GM12878 (cell line): ENCODE results near the gene NFAT5. TPM values are rescaled to one million over a fixed set of nuclear protein-coding genes. Genes with fewer than 3 reads are reported as not detected.
"Not testable (repeated sequence)": the region's sequence is repeated elsewhere in the genome, so short reads cannot be mapped to it uniquely, and the experiment has no call there.

ENCODE experiments used
- ATAC-seq: fragments of 200-7000 bp; cut with Tn5 transposase; 3 replicates; pipeline ENCODE4 v1.9.1; 2020; ENCODE audit warnings: mild to moderate bottlenecking, moderate library complexity
- BruUV-seq: library from RNA; stranded (reverse); fragments of 400-500 nt; replicated peaks from 2 replicates; lab custom pipeline; 2021; lab: Mats Ljungman, UMichigan
- CTCF ChIA-PET: fragments of 300-600 bp; sonication (Branson Sonifier 250); formaldehyde crosslinking; extraction: SDS; loops from one replicate; lab custom pipeline; 2021; ENCODE audit warnings: inconsistent platforms; lab: Yijun Ruan, JAX
- POLR2A ChIA-PET: fragments of 350-600 bp; formaldehyde crosslinking; extraction: SDS; loops from one replicate; lab custom pipeline; 2021; ENCODE audit warnings: inconsistent platforms; lab: Charles Lee
- RAD21 ChIA-PET: fragments of 300-600 bp; sonication (Branson Sonifier 250); formaldehyde crosslinking; loops from one replicate; lab custom pipeline; 2023; ENCODE audit warnings: antibody characterized with exemption; ENCODE audit not compliant: unreplicated experiment; lab: Charles Lee
- SMC1A ChIA-PET: fragments of 300-600 bp; sonication (Branson Sonifier 250); formaldehyde crosslinking; loops from one replicate; lab custom pipeline; 2023; ENCODE audit not compliant: unreplicated experiment, uncharacterized antibody; lab: Charles Lee
- DNase-seq: peaks from one replicate; pipeline ENCODE4 v3.0.0-alpha.2; 2011; ENCODE audit warnings: low read depth, low spot score
- FAIRE-seq: peaks from 3 replicates; lab custom pipeline; 2011; peaks lifted over from hg19 to GRCh38; lab: Jason Lieb, UNC
- H2AFZ ChIP-seq: 2 replicates; pipeline ENCODE4 v1.6.0; 2011; ENCODE audit warnings: low read depth, low read length, control low read depth; ENCODE audit not compliant: control insufficient read depth
- H3K27ac ChIP-seq: 2 replicates; pipeline ENCODE4 v1.5.1; 2011; ENCODE audit warnings: control low read depth; ENCODE audit not compliant: control insufficient read depth, insufficient read depth
- H3K27me3 ChIP-seq, 2 experiments: replicated peaks in 1 of 2; 2 replicates each; pipeline versions ENCODE4 v1.6.0 to v1.6.1; 2011; ENCODE audit warnings: low read length in 1 of 2; ENCODE audit not compliant: control insufficient read depth in 2 of 2, insufficient read depth in 2 of 2
- H3K36me3 ChIP-seq, 2 experiments: 2 replicates each; pipeline ENCODE4 v1.5.1; 2011; ENCODE audit warnings: low read length in 1 of 2; ENCODE audit not compliant: control insufficient read depth in 2 of 2, insufficient read depth in 2 of 2
- H3K4me1 ChIP-seq: 2 replicates; pipeline ENCODE4 v1.6.1; 2011; ENCODE audit warnings: mild to moderate bottlenecking, low read length, moderate library complexity, mixed read lengths; ENCODE audit not compliant: control insufficient read depth, insufficient read depth
- H3K4me2 ChIP-seq: 2 replicates; pipeline ENCODE4 v1.6.0; 2011; ENCODE audit warnings: control low read depth; ENCODE audit not compliant: control insufficient read depth, insufficient read depth
- H3K4me3 ChIP-seq: fragments of 200-600 bp; sonication (generic); 2 replicates; pipeline ENCODE4 v1.5.1; 2016
- H3K79me2 ChIP-seq: 2 replicates; pipeline ENCODE4 v1.6.0; 2011; ENCODE audit warnings: low read length; ENCODE audit not compliant: control insufficient read depth, insufficient read depth
- H3K9ac ChIP-seq: 2 replicates; pipeline ENCODE4 v1.8.0; 2011; ENCODE audit warnings: low read length, control low read depth, mixed read lengths; ENCODE audit not compliant: control insufficient read depth, insufficient read depth
- H3K9me3 ChIP-seq: replicated peaks from 3 replicates; pipeline ENCODE4 v1.5.1; 2011; ENCODE audit warnings: mild to moderate bottlenecking, low read length; ENCODE audit not compliant: control insufficient read depth, insufficient read depth
- H4K20me1 ChIP-seq: 2 replicates; pipeline ENCODE4 v1.6.0; 2011; ENCODE audit not compliant: control insufficient read depth, insufficient read depth
- WGBS: methylation state at CpG from one replicate; pipeline ENCODE4 v1.1.6; 2016; ENCODE audit warnings: low lambda C conversion rate; ENCODE audit not compliant: insufficient replicate concordance, insufficient coverage; ENCODE audit errors: missing lambda C conversion rate; 5-methylcytosine and 5-hydroxymethylcytosine counted together
- in situ Hi-C: fragments of 300-500 bp; cut with MboI; formaldehyde crosslinking; loops from 9 replicates; pipeline ENCODE4 v1.14.3; 2018; ENCODE audit warnings: mixed read lengths
- intact Hi-C: fragments of 100-400 bp; cut with micrococcal nuclease; formaldehyde crosslinking; loops from one replicate; pipeline ENCODE4 v1.14.2; 2022; ENCODE audit not compliant: unreplicated experiment
- polyA plus RNA-seq, 11 experiments: library from polyadenylated mRNA; depleted of rRNA in 4 of 11; unstranded in 6 of 11; stranded (reverse) in 5 of 11; fragments of >200 nt; fragmentation: Nextera tagmentation in 4 of 11; fragmentation: Illumina TruSeq in 1 of 11; extraction: Ambion mirVana in 4 of 11; extraction: Trizol in 1 of 11; gene quantifications; 1 replicate in 1 of 11; 2 replicates in 10 of 11; pipeline versions ENCODE4 v1.2.1 to v1.2.3, GENCODE V29; 2011 to 2016; ENCODE audit warnings: inconsistent platforms in 2 of 11, missing spikeins in 2 of 11, low read depth in 1 of 11
- total RNA-seq, 4 experiments: library from RNA; depleted of rRNA in 3 of 4; stranded (reverse); fragments of >200 nt in 3 of 4; fragmentation: Illumina TruSeq in 1 of 4; extraction: Trizol in 1 of 4; gene quantifications; 2 replicates each; pipeline versions ENCODE4 v1.2.1 to v1.2.3, GENCODE V29; 2013 to 2021

Gene NFAT5
- total and polyA plus RNA-seq, 10 of the 15 experiments (the other 5 are each of a cell fraction or from before 2014, with no cell fraction given): 0.58 to 31.5 (median 12.7) TPM

DNA sequence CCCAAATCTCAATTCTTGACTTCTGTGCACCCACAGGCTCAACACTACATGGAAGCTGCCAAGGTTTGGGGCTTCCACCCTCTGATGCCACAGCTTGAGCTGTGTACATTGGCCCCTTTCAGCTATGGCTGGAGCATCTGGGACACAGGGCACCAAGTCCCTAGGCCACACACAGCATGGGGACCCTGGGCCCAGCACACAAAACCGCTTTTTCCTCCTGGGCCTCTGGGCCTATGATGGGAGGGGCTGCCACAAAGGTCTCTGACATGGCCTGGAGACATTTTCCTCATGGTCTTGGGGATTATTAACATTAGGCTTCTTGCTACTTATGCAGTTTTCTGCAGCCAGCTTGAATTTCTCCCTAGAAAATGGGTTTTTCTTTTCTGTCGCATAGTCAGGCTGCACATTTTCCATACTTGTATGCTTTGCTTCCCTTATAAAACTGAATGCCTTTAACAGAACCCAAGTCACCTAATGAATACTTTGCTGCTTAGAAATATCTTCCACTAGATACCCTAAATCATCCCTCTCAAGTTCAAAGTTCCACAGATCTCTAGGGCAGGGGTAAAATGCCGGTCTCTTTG is 70.9 kb downstream of the NFAT5 start:
- H3K4me3 ChIP-seq, FAIRE-seq, RAD21 ChIA-PET, H3K9ac ChIP-seq, H3K79me2 ChIP-seq, DNase-seq, intact Hi-C loops, POLR2A ChIA-PET, H3K27me3 ChIP-seq, in situ Hi-C loops, ATAC-seq, BruUV-seq, H2AFZ ChIP-seq, H3K4me1 ChIP-seq, CTCF ChIA-PET, H3K27ac ChIP-seq, H3K4me2 ChIP-seq, H4K20me1 ChIP-seq: not testable (repeated sequence)
- SMC1A ChIA-PET: interaction anchor here (0.9 kb wide), 1 partner anchor 13 kb away, joined by 3 read pairs; no protein-coding TSS in a partner anchor
- H3K9me3 ChIP-seq: peaks cover 12% of the 10 kb centered on the region
- WGBS: 100% methylated on average over 3 of the region's 3 CpGs
- peaks cover 4 to 16% of the 10 kb centered on the region in 2 experiments for H3K36me3 ChIP-seq

DNA sequence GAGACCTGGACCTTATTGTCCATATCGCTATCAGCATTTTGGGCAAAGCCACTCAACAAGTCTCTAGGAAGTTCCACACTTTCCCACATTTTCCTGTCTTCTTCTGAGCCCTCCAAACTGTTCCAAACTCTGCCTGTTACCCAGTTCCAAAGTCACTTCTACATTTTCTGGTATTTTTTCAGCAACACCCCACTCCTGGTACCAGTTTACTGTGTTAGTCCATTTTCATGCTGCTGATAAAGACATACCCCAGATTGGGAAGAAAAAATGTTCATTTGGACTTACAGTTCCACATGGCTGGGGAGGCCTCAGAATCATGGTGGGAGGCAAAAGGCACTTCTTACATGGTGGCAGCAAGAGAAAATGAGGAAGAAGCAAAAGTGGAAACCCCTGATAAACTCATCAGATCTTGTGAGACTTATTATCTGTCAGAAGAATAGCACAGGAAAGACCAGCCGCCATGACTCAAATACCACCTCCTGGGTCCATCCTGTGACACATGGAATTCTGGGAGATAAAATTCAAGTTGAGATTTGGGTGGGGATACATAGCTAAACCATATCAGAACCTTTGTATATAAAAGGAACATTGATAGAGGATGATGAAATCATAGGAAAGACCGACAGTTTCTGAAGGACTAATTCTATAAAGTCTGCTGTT is 71.6 kb downstream of the NFAT5 start:
- ATAC-seq, H4K20me1 ChIP-seq, H3K9ac ChIP-seq, H3K4me3 ChIP-seq, H3K4me2 ChIP-seq, POLR2A ChIA-PET, in situ Hi-C loops, CTCF ChIA-PET, BruUV-seq, RAD21 ChIA-PET, SMC1A ChIA-PET, intact Hi-C loops, FAIRE-seq, H2AFZ ChIP-seq, H3K27me3 ChIP-seq, DNase-seq, H3K27ac ChIP-seq, H3K79me2 ChIP-seq, H3K4me1 ChIP-seq: not testable (repeated sequence)
- 99% methylated on average over 3 of the region's 3 CpGs for whole genome bisulfite sequencing
- peaks cover 12% of the 10 kb centered on the region for H3K9me3 ChIP-seq
- H3K36me3 ChIP-seq: peaks cover 4 to 16% of the 10 kb centered on the region in 2 experiments

DNA sequence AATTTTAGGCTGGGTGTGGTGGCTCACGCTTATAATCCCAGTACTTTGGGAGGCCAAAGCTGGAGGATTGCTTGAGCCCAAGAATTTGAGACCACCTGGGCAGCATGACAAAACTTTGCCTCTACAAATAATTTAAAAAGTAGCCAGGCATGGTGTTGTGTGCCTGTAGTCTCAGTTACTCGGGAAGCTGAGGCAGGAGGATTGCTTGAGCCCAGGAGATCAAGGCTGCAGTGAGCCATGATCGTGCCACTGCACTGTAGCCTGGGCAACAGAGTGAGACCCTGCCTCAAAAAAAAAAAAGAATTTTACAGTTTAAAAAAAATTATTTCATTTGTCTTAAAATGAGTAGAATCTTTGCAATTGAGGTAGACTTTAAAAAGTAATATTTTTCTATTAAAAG is 78.2 kb downstream of the NFAT5 start:
- SMC1A ChIA-PET, H3K27me3 ChIP-seq, H3K9me3 ChIP-seq, H3K79me2 ChIP-seq, H2AFZ ChIP-seq, H3K4me2 ChIP-seq, FAIRE-seq, H3K9ac ChIP-seq, POLR2A ChIA-PET, ATAC-seq, in situ Hi-C loops, H3K4me3 ChIP-seq, H3K4me1 ChIP-seq, BruUV-seq, DNase-seq, H3K27ac ChIP-seq, H4K20me1 ChIP-seq, RAD21 ChIA-PET: not testable (repeated sequence)
- intact Hi-C loops: loop anchor here (10.0 kb wide), 1 partner anchor 249 kb away; no protein-coding TSS in a partner anchor
- H3K36me3 ChIP-seq: peaks cover 4 to 12% of the 10 kb centered on the region in 2 experiments
- CTCF ChIA-PET: interaction anchor here (0.7 kb wide), 1 partner anchor 30 kb away, joined by 4 read pairs; no protein-coding TSS in a partner anchor
- 98% methylated on average over 3 of the region's 3 CpGs for WGBS
